CD14-positive monocyte (primary cell): ENCODE measurements around the gene RYR2. TPM values are rescaled to one million over a fixed set of nuclear protein-coding genes. Genes with fewer than 3 reads are reported as not detected.

Experiments
- DNase-seq, 3 donors: peaks; one replicate each; pipeline ENCODE4 v3.0.0-alpha.2; 2011 to 2022
- H2AFZ ChIP-seq: 2 replicates; pipeline ENCODE4 v1.6.0; 2012; ENCODE audit warnings: mild to moderate bottlenecking, low read depth, low read length, inconsistent platforms; ENCODE audit not compliant: insufficient read depth, poor library complexity, severe bottlenecking
- H3K27ac ChIP-seq, 2 donors: 1 replicate in 1 of 2; 2 replicates in 1 of 2; pipeline ENCODE4 v1.5.1; 2012 to 2013; ENCODE audit warnings: low read length in 2 of 2, control low read depth in 1 of 2, inconsistent platforms in 1 of 2, low read depth in 1 of 2, mild to moderate bottlenecking in 1 of 2
- H3K27me3 ChIP-seq, 2 donors: one replicate each; pipeline versions ENCODE4 v1.6.0 to v1.6.1; 2011 to 2013; ENCODE audit warnings: low read length in 2 of 2; ENCODE audit not compliant: control insufficient read depth in 2 of 2, insufficient read depth in 2 of 2
- H3K36me3 ChIP-seq, 2 donors: replicated peaks in 1 of 2; 1 replicate in 1 of 2; 2 replicates in 1 of 2; pipeline versions ENCODE4 v1.5.1 to v1.6.1; 2012 to 2013; ENCODE audit warnings: low read length in 2 of 2, control low read depth in 1 of 2, inconsistent platforms in 1 of 2, mild to moderate bottlenecking in 1 of 2; ENCODE audit not compliant: insufficient read depth in 2 of 2, control insufficient read depth in 1 of 2
- H3K4me1 ChIP-seq, 2 donors: 1 replicate in 1 of 2; 2 replicates in 1 of 2; pipeline versions ENCODE4 v1.5.1 to v1.6.1; 2012 to 2013; ENCODE audit warnings: low read length in 2 of 2, control low read depth in 1 of 2, inconsistent platforms in 1 of 2, mild to moderate bottlenecking in 1 of 2, moderate library complexity in 1 of 2; ENCODE audit not compliant: insufficient read depth in 2 of 2, control insufficient read depth in 1 of 2
- H3K4me2 ChIP-seq: replicated peaks from 2 replicates; pipeline ENCODE3; 2012; ENCODE audit warnings: low read length, moderate library complexity, mild to moderate bottlenecking; ENCODE audit not compliant: poor library complexity, severe bottlenecking; ENCODE audit errors: extremely low read depth
- H3K4me3 ChIP-seq, 3 experiments: fragments of 200-600 bp in 1 of 3; sonication (generic) in 1 of 3; replicated peaks in 1 of 3; 1 replicate in 2 of 3; 2 replicates in 1 of 3; pipeline ENCODE4 v1.5.1; 2011 to 2013; ENCODE audit warnings: low read length in 3 of 3, mild to moderate bottlenecking in 3 of 3, control low read depth in 2 of 3, low read depth in 2 of 3, inconsistent platforms in 1 of 3, moderate library complexity in 1 of 3
- H3K79me2 ChIP-seq: 2 replicates; pipeline ENCODE4 v1.6.0; 2012; ENCODE audit warnings: mild to moderate bottlenecking, control low read depth, inconsistent platforms, low read length, moderate library complexity; ENCODE audit not compliant: insufficient read depth
- H3K9ac ChIP-seq: 2 replicates; pipeline ENCODE4 v1.6.0; 2017; ENCODE audit warnings: low read length, mild to moderate bottlenecking; ENCODE audit not compliant: insufficient read depth, poor library complexity, severe bottlenecking
- H3K9me3 ChIP-seq, 2 donors: replicated peaks in 1 of 2; 1 replicate in 1 of 2; 2 replicates in 1 of 2; pipeline versions ENCODE4 v1.5.1 to v1.6.1; 2012 to 2013; ENCODE audit warnings: low read length in 2 of 2, control low read depth in 1 of 2; ENCODE audit not compliant: control insufficient read depth in 1 of 2, insufficient read depth in 1 of 2
- H4K20me1 ChIP-seq: 2 replicates; pipeline ENCODE4 v1.6.0; 2012; ENCODE audit warnings: mild to moderate bottlenecking, low read length, control low read depth, moderate library complexity; ENCODE audit not compliant: insufficient read depth
- H3K27ac Mint-ChIP-seq, 7 donors: one replicate each; pipeline ENCODE4 v1.8.0; 2020; ENCODE audit warnings: mild to moderate bottlenecking in 7 of 7, mixed read lengths in 7 of 7, moderate library complexity in 6 of 7, inconsistent platforms in 2 of 7
- H3K27me3 Mint-ChIP-seq, 3 donors: one replicate each; pipeline ENCODE4 v1.8.0; 2021 to 2022; ENCODE audit warnings: low read depth in 3 of 3, mild to moderate bottlenecking in 3 of 3, mixed read lengths in 3 of 3, moderate library complexity in 3 of 3, inconsistent platforms in 1 of 3
- H3K36me3 Mint-ChIP-seq, 2 donors: one replicate each; pipeline ENCODE4 v1.8.0; 2020; ENCODE audit warnings: mixed read lengths in 2 of 2, inconsistent platforms in 1 of 2, mild to moderate bottlenecking in 1 of 2
- H3K4me1 Mint-ChIP-seq: one replicate; pipeline ENCODE4 v1.8.0; 2020; ENCODE audit warnings: mild to moderate bottlenecking, mixed read lengths
- H3K4me3 Mint-ChIP-seq, 2 donors: one replicate each; pipeline ENCODE4 v1.8.0; 2020; ENCODE audit warnings: mild to moderate bottlenecking in 2 of 2, mixed read lengths in 2 of 2, moderate library complexity in 1 of 2
- H3K9me3 Mint-ChIP-seq, 7 donors: one replicate each; pipeline ENCODE4 v1.8.0; 2020 to 2022; ENCODE audit warnings: mixed read lengths in 7 of 7, mild to moderate bottlenecking in 6 of 7, moderate library complexity in 6 of 7, inconsistent platforms in 2 of 7
- WGBS: methylation state at CpG from one replicate; pipeline ENCODE4 v1.1.5; 2013; ENCODE audit warnings: missing lambda C conversion rate; ENCODE audit not compliant: insufficient coverage; 5-methylcytosine and 5-hydroxymethylcytosine counted together
- intact Hi-C, 2 donors: fragments of 100-400 bp; cut with micrococcal nuclease; formaldehyde crosslinking; loops; one replicate each; pipeline versions ENCODE4 v1.15.0 to v1.15.1; 2023
- polyA plus RNA-seq, 3 donors: library from polyadenylated mRNA; depleted of rRNA in 1 of 3; unstranded in 2 of 3; stranded (reverse) in 1 of 3; fragments of 300-500 nt in 2 of 3; fragments of >200 nt in 1 of 3; fragmentation: Illumina TruSeq in 2 of 3; gene quantifications; 1 replicate in 2 of 3; 2 replicates in 1 of 3; pipeline ENCODE4 v1.2.3, GENCODE V29; 2012 to 2021
- TF ChIP-seq, protein P1 (sequence below): fragments of 200-600 bp; IDR thresholded peaks from one replicate; pipeline ENCODE4 v1.8.0; 2022; ENCODE audit warnings: antibody characterized with exemption, mild to moderate bottlenecking

The RYR2 gene
- polyA plus RNA-seq, 3 donors = not detected

DNA sequence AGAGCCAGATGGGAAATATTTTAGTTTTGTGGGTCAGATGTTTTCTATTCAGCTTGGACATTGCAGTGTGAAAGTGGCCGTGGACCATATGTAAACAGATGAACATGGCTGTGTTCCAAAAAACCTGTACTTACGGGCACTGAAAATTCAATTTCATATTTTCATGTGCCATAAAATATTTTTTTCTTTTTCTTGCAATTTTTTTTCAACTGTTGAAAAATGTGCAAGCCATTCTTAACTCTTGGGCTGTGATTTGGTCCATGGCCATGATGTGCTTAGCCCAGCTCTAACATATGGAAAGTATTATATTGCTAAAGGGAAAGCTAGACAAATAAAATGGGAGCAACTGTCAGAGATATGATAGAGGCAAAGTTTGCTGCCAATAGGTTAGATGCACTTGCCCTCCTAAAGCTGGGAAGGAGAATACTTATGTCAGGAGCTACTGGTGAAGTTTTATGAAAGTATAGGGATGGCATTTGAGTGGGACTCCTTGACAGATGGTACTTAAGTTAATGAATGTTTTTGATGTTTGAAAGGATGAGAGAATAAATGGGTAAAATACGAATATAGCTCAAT is 240.3 kb downstream of the RYR2 start:
- peaks cover 0 to 2% (median 1%) of the 10 kb centered on the region in 3 donors for H3K27me3 Mint-ChIP-seq

DNA sequence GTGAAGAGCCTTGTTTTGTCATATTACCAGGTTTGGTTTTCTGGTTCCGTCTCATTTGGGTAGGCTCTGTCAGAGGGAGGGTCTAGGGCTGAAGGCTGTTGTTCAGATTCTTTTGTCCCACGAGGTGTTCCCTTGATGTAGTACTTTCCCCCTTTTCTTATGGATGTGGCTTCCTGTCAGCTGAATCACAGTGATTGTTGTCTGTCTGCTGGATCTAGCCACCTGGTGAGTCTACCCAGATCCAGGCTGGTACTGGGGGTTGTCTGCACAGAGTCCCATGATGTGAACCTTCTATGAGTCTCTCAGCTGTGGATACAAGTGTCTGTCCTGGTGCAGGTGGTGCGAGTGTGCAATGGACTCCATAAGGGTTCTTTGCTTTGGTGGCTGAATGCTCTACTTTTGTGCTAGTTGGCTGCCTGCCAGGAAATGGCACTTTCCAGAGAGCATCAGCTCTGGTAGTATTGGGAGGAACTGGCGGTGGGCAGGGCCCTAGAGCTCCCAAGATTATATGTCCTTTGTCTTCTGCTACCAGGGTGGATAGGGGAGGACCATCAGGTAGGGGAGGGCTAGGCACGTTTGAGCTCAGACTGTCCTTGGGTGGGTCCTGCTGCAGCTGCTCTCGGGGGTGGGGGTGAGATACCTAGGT is 246.0 kb downstream of the RYR2 start:
- Mint-ChIP-seq H3K27ac (no peak overlapping the region), H3K4me1 (no peaks in the 10 kb centered on the region), H3K4me3 (no peak overlapping the region), H3K27me3 (peaks cover 0 to 1% (median 0%) of the 10 kb centered on the region in 3 donors), H3K9me3 (peaks cover 0 to 8% (median 5%) of the 10 kb centered on the region in 7 donors), H3K36me3 (no peaks in the 10 kb centered on the region)
- H3K27me3 ChIP-seq = no peaks in the 10 kb centered on the region
- 72% methylated on average over 3 of the region's 6 CpGs for WGBS
- no peaks in the 10 kb centered on the region for H3K4me1 ChIP-seq
- intact Hi-C loops = no loop called here
- no peak overlapping the region for H3K4me3 ChIP-seq
- H3K79me2 ChIP-seq = no peaks in the 10 kb centered on the region
- H3K9me3 ChIP-seq = peaks cover 0 to 3% of the 10 kb centered on the region in 2 donors
- DNase-seq = no peak
- no peak overlapping the region for H2AFZ ChIP-seq
- no peaks in the 10 kb centered on the region for H3K36me3 ChIP-seq
- TF ChIP-seq, protein P1, sequence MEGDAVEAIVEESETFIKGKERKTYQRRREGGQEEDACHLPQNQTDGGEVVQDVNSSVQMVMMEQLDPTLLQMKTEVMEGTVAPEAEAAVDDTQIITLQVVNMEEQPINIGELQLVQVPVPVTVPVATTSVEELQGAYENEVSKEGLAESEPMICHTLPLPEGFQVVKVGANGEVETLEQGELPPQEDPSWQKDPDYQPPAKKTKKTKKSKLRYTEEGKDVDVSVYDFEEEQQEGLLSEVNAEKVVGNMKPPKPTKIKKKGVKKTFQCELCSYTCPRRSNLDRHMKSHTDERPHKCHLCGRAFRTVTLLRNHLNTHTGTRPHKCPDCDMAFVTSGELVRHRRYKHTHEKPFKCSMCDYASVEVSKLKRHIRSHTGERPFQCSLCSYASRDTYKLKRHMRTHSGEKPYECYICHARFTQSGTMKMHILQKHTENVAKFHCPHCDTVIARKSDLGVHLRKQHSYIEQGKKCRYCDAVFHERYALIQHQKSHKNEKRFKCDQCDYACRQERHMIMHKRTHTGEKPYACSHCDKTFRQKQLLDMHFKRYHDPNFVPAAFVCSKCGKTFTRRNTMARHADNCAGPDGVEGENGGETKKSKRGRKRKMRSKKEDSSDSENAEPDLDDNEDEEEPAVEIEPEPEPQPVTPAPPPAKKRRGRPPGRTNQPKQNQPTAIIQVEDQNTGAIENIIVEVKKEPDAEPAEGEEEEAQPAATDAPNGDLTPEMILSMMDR = no peak
- no peak overlapping the region for H3K4me2 ChIP-seq
- no peaks in the 10 kb centered on the region for H4K20me1 ChIP-seq
- H3K27ac ChIP-seq = no peak overlapping the region
- no peak overlapping the region for H3K9ac ChIP-seq

More for the DNA sequence above, 240.3 kb downstream of the RYR2 start:
- Histone ChIP-seq H3K27ac (no peak overlapping the region), H3K4me1 (no peaks in the 10 kb centered on the region), H3K9me3 (no peaks in the 10 kb centered on the region), H3K4me2 (no peak overlapping the region), H2AFZ (no peak overlapping the region), H3K79me2 (no peaks in the 10 kb centered on the region), H3K9ac (no peak overlapping the region), H4K20me1 (no peaks in the 10 kb centered on the region), H3K4me3 (no peak overlapping the region), H3K36me3 (no peaks in the 10 kb centered on the region), H3K27me3 (no peaks in the 10 kb centered on the region)
- Mint-ChIP-seq H3K9me3 (peaks cover 0 to 4% (median 0%) of the 10 kb centered on the region in 7 donors), H3K27ac (no peak overlapping the region), H3K36me3 (no peaks in the 10 kb centered on the region), H3K4me3 (no peak overlapping the region), H3K4me1 (no peaks in the 10 kb centered on the region)
- intact Hi-C loops = no loop called here
- DNase-seq = no peak
- 69% methylated on average over 1 of the region's 3 CpGs for WGBS
- TF ChIP-seq, protein P1 = no peak
